ENCODE results near the gene TMEM52B. TPM values are rescaled to one million over a fixed set of nuclear protein-coding genes. Genes with fewer than 3 reads are reported as not detected.

The TMEM52B gene
- total and polyA plus RNA-seq, 9 of the 15 experiments (the other 6 are each of a cell fraction or from before 2014, with no cell fraction given), result not detected

- TF ChIP-seq MITF (IDR thresholded peaks at IDR 0.05), result no peak
- no peak for TF ChIP-seq PRMT5 (CRISPR knock-in tag; IDR thresholded peaks at IDR 0.05)
- TF ChIP-seq ZBTB7A (IDR thresholded peaks at IDR 0.05; ENCODE audit: borderline replicate concordance, control insufficient read depth, low read depth, low read length), result no peak
- TF ChIP-seq ATF1 (CRISPR knock-in tag; IDR thresholded peaks at IDR 0.05), result no peak
- no peak for TF ChIP-seq ATF1 (tag; IDR thresholded peaks at IDR 0.05)
- no peak for TF ChIP-seq TAL1 (IDR thresholded peaks at IDR 0.05)
- TF ChIP-seq CBX2 (IDR thresholded peaks at IDR 0.05; ENCODE audit: insufficient read depth, low read length, poor library complexity, severe bottlenecking), result no peak
Measured at GRCh38 chr12:10154145-10154496, 24.7 kb upstream of the TMEM52B start (continued).

- no peak for DNase-seq (ENCODE audit: extremely low read depth in 1 of 4, low spot score in 3 of 4)
- FAIRE-seq, result no peak
- BruUV-seq (replicated peaks), result no TSS peak
- TF ChIP-seq HLTF (IDR thresholded peaks at IDR 0.05) (no peak), TAF15 (IDR thresholded peaks at IDR 0.05; ENCODE audit: low read depth, low read length) (no peak), NFYB (IDR thresholded peaks at IDR 0.05; ENCODE audit: extremely low read depth, insufficient read length) (no peak), ZFPM2 (CRISPR knock-in tag; IDR thresholded peaks at IDR 0.05) (no peak), NEUROD1 (IDR thresholded peaks at IDR 0.05; ENCODE audit: borderline replicate concordance, low read depth, low read length, partially characterized antibody) (no peak), TCF3 (CRISPR knock-in tag; IDR thresholded peaks at IDR 0.05) (no peak), HNRNPH1 (optimal IDR thresholded peaks at IDR 0.05; ENCODE audit: low read depth, low read length) (no peak), ZBTB7A (IDR thresholded peaks at IDR 0.05; ENCODE audit: borderline replicate concordance, control insufficient read depth, low read depth, low read length) (no peak), HMG20A (CRISPR knock-in tag; conservative IDR thresholded peaks at IDR 0.05) (no peak), IRF1 (CRISPR knock-in tag; IDR thresholded peaks at IDR 0.05; ENCODE audit: borderline replicate concordance) (no peak), SAFB2 (IDR thresholded peaks at IDR 0.05; ENCODE audit: borderline replicate concordance, low read depth, low read length, severe bottlenecking) (no peak), CTBP1 (IDR thresholded peaks at IDR 0.05; ENCODE audit: borderline replicate concordance) (no peak)
- TF ChIP-seq, protein P1, sequence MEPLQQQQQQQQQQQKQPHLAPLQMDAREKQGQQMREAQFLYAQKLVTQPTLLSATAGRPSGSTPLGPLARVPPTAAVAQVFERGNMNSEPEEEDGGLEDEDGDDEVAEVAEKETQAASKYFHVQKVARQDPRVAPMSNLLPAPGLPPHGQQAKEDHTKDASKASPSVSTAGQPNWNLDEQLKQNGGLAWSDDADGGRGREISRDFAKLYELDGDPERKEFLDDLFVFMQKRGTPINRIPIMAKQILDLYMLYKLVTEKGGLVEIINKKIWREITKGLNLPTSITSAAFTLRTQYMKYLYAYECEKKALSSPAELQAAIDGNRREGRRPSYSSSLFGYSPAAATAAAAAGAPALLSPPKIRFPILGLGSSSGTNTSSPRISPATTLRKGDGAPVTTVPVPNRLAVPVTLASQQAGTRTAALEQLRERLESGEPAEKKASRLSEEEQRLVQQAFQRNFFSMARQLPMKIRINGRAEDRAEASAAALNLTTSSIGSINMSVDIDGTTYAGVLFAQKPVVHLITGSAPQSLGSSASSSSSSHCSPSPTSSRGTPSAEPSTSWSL (CRISPR knock-in tag; IDR thresholded peaks at IDR 0.05; ENCODE audit: borderline replicate concordance), result no peak
Measured at GRCh38 chr12:10155966-10156365, 22.9 kb upstream of the TMEM52B start.

More at GRCh38 chr12:10155966-10156365, 22.9 kb upstream of the TMEM52B start:
- no peaks in the 10 kb centered on the region for H4K20me1 ChIP-seq (replicated peaks; ENCODE audit: control insufficient read depth, insufficient read depth, low read length)
- no peaks in the 10 kb centered on the region for H3K36me3 ChIP-seq (ENCODE audit: control insufficient read depth, insufficient read depth, low read length)
- in situ Hi-C loops (cut with MboI), result no loop called here
- no peak overlapping the region for H3K27ac ChIP-seq (ENCODE audit: extremely low read depth, low read depth, low read length)
- H3K9me3 ChIP-seq (replicated peaks; ENCODE audit: control insufficient read depth, insufficient read depth, low read depth, low read length), result no peaks in the 10 kb centered on the region
- H3K79me2 ChIP-seq (ENCODE audit: control insufficient read depth, insufficient read depth, low read length), result no peaks in the 10 kb centered on the region
- H3K4me1 ChIP-seq (replicated peaks in 1 of 2; ENCODE audit: control insufficient read depth in 2 of 2, insufficient read depth in 2 of 2, low read length in 2 of 2), result peaks cover 0 to 10% of the 10 kb centered on the region in 2 experiments; a peak in 2 of 5 replicates
- peaks cover 0 to 11% of the 10 kb centered on the region in 2 experiments; a peak in 2 of 5 replicates for H3K27me3 ChIP-seq (ENCODE audit: control insufficient read depth in 2 of 2, insufficient read depth in 2 of 2, low read length in 2 of 2)
- no peak overlapping the region for H2AFZ ChIP-seq (ENCODE audit: low read depth, low read length)
- ATAC-seq, result no peak
- ChIA-PET CTCF (ENCODE audit: low intra/inter-chr PET ratio) (interaction anchor here (0.7 kb wide), 1 partner anchor 87 kb away, joined by 4 read pairs; no protein-coding TSS in a partner anchor), POLR2A (no interaction called here)
- no peaks in the 10 kb centered on the region for H3K9me1 ChIP-seq (ENCODE audit: control insufficient read depth, insufficient read depth, low read length)
- intact Hi-C loops (cut with micrococcal nuclease), result no loop called here
- 19% methylated on average over 3 of the region's 3 CpGs for WGBS (ENCODE audit: insufficient coverage, low coverage, missing lambda C conversion rate)
- H3K4me3 ChIP-seq, result no peak overlapping the region
- H3K4me2 ChIP-seq (ENCODE audit: insufficient read depth, low read length), result no peak overlapping the region
- no peak overlapping the region for H3K9ac ChIP-seq (ENCODE audit: insufficient read depth in 1 of 2, low read depth in 2 of 2, low read length in 2 of 2)

All from K562 (cell line).